Measurements from ENCODE around the gene OGG1. TPM values are rescaled to one million over a fixed set of nuclear protein-coding genes. Genes with fewer than 3 reads are reported as not detected.

The OGG1 gene
- total RNA-seq, 1 experiment from 2014 or later = 22.1 TPM

DNA sequence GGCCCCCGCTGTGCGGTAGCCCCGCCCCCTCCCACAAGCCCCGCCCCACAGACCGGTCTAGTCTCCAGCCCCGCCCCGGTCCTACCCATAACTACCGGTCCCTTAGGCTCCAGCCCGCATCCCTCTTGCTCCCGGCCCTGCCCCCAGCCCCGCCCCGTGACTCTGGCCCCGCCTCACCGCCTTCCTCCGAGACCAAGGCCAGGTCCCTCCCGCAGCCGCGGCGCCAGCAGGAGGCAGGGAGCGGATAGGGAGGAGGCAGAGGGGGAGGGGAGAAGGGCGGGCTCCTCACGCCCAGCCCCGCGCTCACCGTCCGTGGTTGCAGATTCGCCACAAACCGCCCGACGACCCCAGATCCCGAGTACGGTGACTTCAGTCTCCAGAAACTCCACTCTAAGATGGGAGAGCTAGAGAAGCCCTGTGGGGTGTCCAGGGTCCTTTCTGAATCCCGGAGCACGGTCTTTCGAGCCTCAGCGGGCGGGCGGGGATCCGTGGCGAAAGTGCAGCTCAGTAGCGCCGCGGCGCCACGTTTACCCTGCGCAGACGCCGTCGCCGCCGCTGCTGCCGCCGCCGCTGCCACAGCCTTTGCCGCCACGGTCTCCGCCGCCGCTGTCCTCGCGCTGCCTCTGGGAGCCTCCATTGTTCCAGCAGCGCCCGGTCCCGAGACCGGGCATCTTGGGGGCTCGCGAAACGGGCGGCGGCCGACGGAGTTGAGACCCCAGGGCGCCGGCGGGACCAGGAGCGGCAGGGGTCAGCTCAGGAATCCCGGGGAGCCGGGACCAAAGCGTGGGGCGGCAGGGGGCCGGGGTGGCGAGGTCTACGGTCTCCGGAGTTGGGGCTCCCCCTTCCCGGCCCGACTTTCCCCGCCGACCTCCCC lies 18.3 kb upstream of the OGG1 start, which contains the start of gene BRPF1:
BRPF1 (plus strand) TSS at position 530 of the 874 bp plus-strand sequence. CDS start 2,406 bp downstream, outside the sequence.
- peak within 1 kb of the TSS; percentile 96 for H3K4me3 ChIP-seq (ENCODE audit: low read length)
- H3K9ac ChIP-seq (ENCODE audit: low read length) = peak within 1 kb of the TSS; percentile 95
- peaks cover 26% of the 10 kb centered on the region for H3K4me1 ChIP-seq (ENCODE audit: low read length)
- peaks cover 13% of the 10 kb centered on the region; the same call in 1 of the 2 replicates for H3K36me3 ChIP-seq (ENCODE audit: insufficient read depth, low read length)
- H4K20me1 ChIP-seq (ENCODE audit: insufficient read depth, low read depth, low read length) = peaks cover 13% of the 10 kb centered on the region
- no peaks in the 10 kb centered on the region for H3K9me2 ChIP-seq (replicated peaks; ENCODE audit: insufficient read depth, low read length)
- peak within 1 kb of the TSS; percentile 74 for H3K27ac ChIP-seq (ENCODE audit: low read length)
- peak; percentile 100 for DNase-seq
- H3K4me2 ChIP-seq (ENCODE audit: low read depth, low read length, poor library complexity, severe bottlenecking) = peak within 1 kb of the TSS; percentile 95
- H3K79me2 ChIP-seq (ENCODE audit: low read length) = peaks cover 43% of the 10 kb centered on the region
- no peaks in the 10 kb centered on the region for H3K27me3 ChIP-seq (ENCODE audit: low read length)
- H3K9me3 ChIP-seq (ENCODE audit: low read length) = no peaks in the 10 kb centered on the region
- peak within 1 kb of the TSS; percentile 94 for H2AFZ ChIP-seq (ENCODE audit: low read length)

- H3K9me2 ChIP-seq (replicated peaks; ENCODE audit: insufficient read depth, low read length) = no peaks in the 10 kb centered on the region
- no peaks in the 10 kb centered on the region for H3K9me3 ChIP-seq (ENCODE audit: low read length)
- H3K27me3 ChIP-seq (ENCODE audit: low read length) = no peaks in the 10 kb centered on the region
- peak overlapping the region; percentile 96 for H3K4me3 ChIP-seq (ENCODE audit: low read length)
- peak overlapping the region; percentile 95 for H3K9ac ChIP-seq (ENCODE audit: low read length)
- peaks cover 21% of the 10 kb centered on the region; the same call in 1 of the 2 replicates for H3K36me3 ChIP-seq (ENCODE audit: insufficient read depth, low read length)
- H4K20me1 ChIP-seq (ENCODE audit: insufficient read depth, low read depth, low read length) = peaks cover 13% of the 10 kb centered on the region
- H3K4me2 ChIP-seq (ENCODE audit: low read depth, low read length, poor library complexity, severe bottlenecking) = peak overlapping the region; percentile 95
- H3K79me2 ChIP-seq (ENCODE audit: low read length) = peaks cover 51% of the 10 kb centered on the region
- H2AFZ ChIP-seq (ENCODE audit: low read length) = no peak overlapping the region
- H3K27ac ChIP-seq (ENCODE audit: low read length) = peak overlapping the region; percentile 74
- peaks cover 18% of the 10 kb centered on the region for H3K4me1 ChIP-seq (ENCODE audit: low read length)
- DNase-seq = peak; percentile 79
Measured at GRCh38 chr3:9732080-9732739, 17.5 kb upstream of the OGG1 start.

DNA sequence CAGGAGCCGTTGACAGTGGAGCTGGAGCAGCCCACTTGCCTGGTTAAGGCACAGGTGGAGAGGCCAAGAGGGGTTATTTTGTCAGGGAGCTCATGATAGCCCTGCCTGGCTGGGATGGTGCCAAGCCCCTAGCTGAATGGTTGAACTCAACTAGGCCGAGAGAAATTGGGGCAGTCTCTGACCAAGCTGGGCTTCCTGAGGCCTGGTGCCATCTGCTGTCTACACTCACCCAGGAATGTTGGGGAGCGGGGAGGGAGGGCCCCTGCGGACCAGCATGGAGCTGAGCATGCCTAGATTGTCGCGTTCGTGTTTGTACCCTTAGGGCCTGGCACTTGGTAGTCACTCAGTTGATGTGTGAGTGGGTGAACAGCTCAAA lies 17.0 kb upstream of the OGG1 start:
- Histone ChIP-seq H3K27me3 (ENCODE audit: low read length) (no peaks in the 10 kb centered on the region), H4K20me1 (ENCODE audit: insufficient read depth, low read depth, low read length) (peaks cover 13% of the 10 kb centered on the region), H3K4me2 (ENCODE audit: low read depth, low read length, poor library complexity, severe bottlenecking) (peak overlapping the region; percentile 95), H3K9ac (ENCODE audit: low read length) (peak overlapping the region; percentile 95), H3K79me2 (ENCODE audit: low read length) (peaks cover 54% of the 10 kb centered on the region), H3K4me1 (ENCODE audit: low read length) (peaks cover 18% of the 10 kb centered on the region), H3K9me3 (ENCODE audit: low read length) (no peaks in the 10 kb centered on the region), H3K27ac (ENCODE audit: low read length) (peak overlapping the region; percentile 74; the same call in 1 of the 2 replicates), H3K9me2 (replicated peaks; ENCODE audit: insufficient read depth, low read length) (no peaks in the 10 kb centered on the region), H2AFZ (ENCODE audit: low read length) (no peak overlapping the region), H3K4me3 (ENCODE audit: low read length) (peak overlapping the region; percentile 96), H3K36me3 (ENCODE audit: insufficient read depth, low read length) (peaks cover 23% of the 10 kb centered on the region; the same call in 1 of the 2 replicates)
- no peak for DNase-seq

DNA sequence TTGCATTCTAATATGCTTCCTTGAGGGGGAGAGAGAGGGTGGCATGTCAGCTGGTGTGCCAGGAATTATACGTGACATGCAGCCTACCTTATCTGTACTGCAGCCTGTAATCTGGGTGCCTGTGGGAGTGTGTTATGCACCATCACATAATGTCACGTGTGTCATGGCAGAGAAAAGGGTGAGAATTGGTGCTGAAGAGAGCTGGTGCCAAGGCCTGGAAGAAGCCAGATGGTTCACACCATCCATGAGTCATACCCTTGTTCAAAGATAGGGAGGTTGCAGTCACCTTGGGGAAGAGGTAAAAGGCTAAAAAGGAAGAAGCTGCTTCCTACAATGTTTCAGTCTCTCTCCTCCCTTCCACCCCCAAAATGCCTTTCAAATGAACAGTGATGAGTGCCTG lies 12.9 kb upstream of the OGG1 start:
- Histone ChIP-seq H3K4me3 (ENCODE audit: low read length) (no peak overlapping the region), H3K27me3 (ENCODE audit: low read length) (no peaks in the 10 kb centered on the region), H3K9me3 (ENCODE audit: low read length) (no peaks in the 10 kb centered on the region), H3K9me2 (replicated peaks; ENCODE audit: insufficient read depth, low read length) (no peaks in the 10 kb centered on the region), H3K4me2 (ENCODE audit: low read depth, low read length, poor library complexity, severe bottlenecking) (no peak overlapping the region), H3K36me3 (ENCODE audit: insufficient read depth, low read length) (peaks cover 45% of the 10 kb centered on the region; the same call in 1 of the 2 replicates), H3K79me2 (ENCODE audit: low read length) (peaks cover 55% of the 10 kb centered on the region), H3K27ac (ENCODE audit: low read length) (no peak overlapping the region), H2AFZ (ENCODE audit: low read length) (no peak overlapping the region), H3K4me1 (ENCODE audit: low read length) (peaks cover 11% of the 10 kb centered on the region), H3K9ac (ENCODE audit: low read length) (no peak overlapping the region), H4K20me1 (ENCODE audit: insufficient read depth, low read depth, low read length) (peaks cover 13% of the 10 kb centered on the region)
- no peak for DNase-seq

DNA sequence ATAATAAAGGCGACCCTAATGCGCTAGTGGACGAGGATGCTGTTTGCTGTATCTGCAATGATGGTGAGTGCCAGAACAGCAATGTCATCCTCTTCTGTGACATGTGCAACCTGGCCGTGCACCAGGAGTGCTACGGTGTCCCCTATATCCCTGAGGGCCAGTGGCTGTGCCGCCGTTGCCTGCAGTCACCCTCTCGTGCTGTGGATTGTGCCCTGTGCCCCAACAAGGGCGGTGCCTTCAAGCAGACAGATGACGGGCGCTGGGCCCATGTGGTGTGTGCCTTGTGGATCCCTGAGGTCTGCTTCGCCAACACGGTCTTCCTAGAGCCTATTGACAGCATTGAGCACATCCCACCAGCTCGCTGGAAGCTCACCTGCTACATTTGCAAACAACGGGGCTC lies 10.6 kb upstream of the OGG1 start:
- no peak overlapping the region for H3K4me3 ChIP-seq (ENCODE audit: low read length)
- peaks cover 32% of the 10 kb centered on the region for H3K79me2 ChIP-seq (ENCODE audit: low read length)
- H3K27ac ChIP-seq (ENCODE audit: low read length) = no peak overlapping the region
- no peaks in the 10 kb centered on the region for H3K4me1 ChIP-seq (ENCODE audit: low read length)
- H3K9ac ChIP-seq (ENCODE audit: low read length) = no peak overlapping the region
- no peaks in the 10 kb centered on the region for H3K9me3 ChIP-seq (ENCODE audit: low read length)
- no peaks in the 10 kb centered on the region for H3K27me3 ChIP-seq (ENCODE audit: low read length)
- no peak overlapping the region for H2AFZ ChIP-seq (ENCODE audit: low read length)
- no peaks in the 10 kb centered on the region; the same call in 1 of the 2 replicates for H4K20me1 ChIP-seq (ENCODE audit: insufficient read depth, low read depth, low read length)
- no peak for DNase-seq
- H3K36me3 ChIP-seq (ENCODE audit: insufficient read depth, low read length) = peaks cover 57% of the 10 kb centered on the region; the same call in 1 of the 2 replicates
- H3K9me2 ChIP-seq (replicated peaks; ENCODE audit: insufficient read depth, low read length) = no peaks in the 10 kb centered on the region
- no peak overlapping the region for H3K4me2 ChIP-seq (ENCODE audit: low read depth, low read length, poor library complexity, severe bottlenecking)

DNA sequence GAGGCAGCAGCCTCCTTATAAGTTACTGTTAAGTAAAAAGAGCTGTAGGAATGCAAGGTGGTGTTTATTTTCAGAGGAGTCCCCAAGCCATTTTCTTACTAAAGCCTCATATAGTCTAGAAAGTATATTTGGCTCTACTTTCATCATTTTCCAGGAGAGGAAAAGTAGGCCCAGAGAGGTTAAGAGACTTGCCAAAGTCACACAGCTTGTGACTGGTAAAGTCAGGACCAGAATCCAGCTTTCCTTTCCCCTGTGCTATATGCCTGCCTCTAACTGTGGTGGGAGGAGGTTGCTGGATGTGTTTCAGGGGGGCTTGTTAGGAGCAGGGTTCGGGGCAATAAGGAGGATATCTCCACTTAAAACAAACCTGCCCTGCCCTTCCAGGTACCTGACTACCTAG lies 7.2 kb upstream of the OGG1 start:
- no peaks in the 10 kb centered on the region for H3K27me3 ChIP-seq (ENCODE audit: low read length)
- H3K9ac ChIP-seq (ENCODE audit: low read length) = no peak overlapping the region

DNA sequence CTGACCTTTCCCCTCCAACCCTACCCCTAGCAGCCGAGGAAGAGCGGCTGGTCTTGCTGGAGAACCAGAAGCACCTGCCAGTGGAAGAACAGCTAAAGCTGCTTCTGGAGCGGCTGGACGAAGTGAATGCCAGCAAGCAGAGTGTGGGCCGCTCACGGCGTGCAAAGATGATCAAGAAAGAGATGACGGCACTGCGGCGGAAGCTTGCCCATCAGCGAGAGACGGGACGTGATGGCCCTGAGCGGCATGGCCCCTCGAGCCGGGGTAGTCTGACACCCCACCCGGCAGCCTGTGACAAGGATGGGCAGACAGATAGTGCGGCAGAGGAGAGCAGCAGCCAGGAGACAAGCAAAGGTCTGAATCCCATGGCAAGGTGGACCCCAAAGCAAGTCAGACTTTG lies 6.2 kb upstream of the OGG1 start:
- H3K4me2 ChIP-seq (ENCODE audit: low read depth, low read length, poor library complexity, severe bottlenecking) = no peak overlapping the region
- 0 out of 2 replicates have a peak, but pooled peaks cover under 1% of the 10 kb centered on the region for H3K79me2 ChIP-seq (ENCODE audit: low read length)
- peaks cover 58% of the 10 kb centered on the region; the same call in 1 of the 2 replicates for H3K36me3 ChIP-seq (ENCODE audit: insufficient read depth, low read length)
- H2AFZ ChIP-seq (ENCODE audit: low read length) = no peak overlapping the region
- no peaks in the 10 kb centered on the region for H4K20me1 ChIP-seq (ENCODE audit: insufficient read depth, low read depth, low read length)
- no peak overlapping the region for H3K27ac ChIP-seq (ENCODE audit: low read length)
- H3K9me3 ChIP-seq (ENCODE audit: low read length) = no peaks in the 10 kb centered on the region
- no peaks in the 10 kb centered on the region for H3K27me3 ChIP-seq (ENCODE audit: low read length)
- H3K4me1 ChIP-seq (ENCODE audit: low read length) = no peaks in the 10 kb centered on the region
- no peak overlapping the region for H3K9ac ChIP-seq (ENCODE audit: low read length)
- H3K4me3 ChIP-seq (ENCODE audit: low read length) = no peak overlapping the region
- no peaks in the 10 kb centered on the region for H3K9me2 ChIP-seq (replicated peaks; ENCODE audit: insufficient read depth, low read length)
- no peak for DNase-seq

More for the DNA sequence above, 7.2 kb upstream of the OGG1 start:
- H3K4me3 ChIP-seq (ENCODE audit: low read length) = no peak overlapping the region
- no peaks in the 10 kb centered on the region for H3K9me2 ChIP-seq (replicated peaks; ENCODE audit: insufficient read depth, low read length)
- peaks cover 55% of the 10 kb centered on the region; the same call in 1 of the 2 replicates for H3K36me3 ChIP-seq (ENCODE audit: insufficient read depth, low read length)
- 0 out of 2 replicates have a peak, but pooled peaks cover 4% of the 10 kb centered on the region for H3K79me2 ChIP-seq (ENCODE audit: low read length)
- no peaks in the 10 kb centered on the region for H4K20me1 ChIP-seq (ENCODE audit: insufficient read depth, low read depth, low read length)
- H2AFZ ChIP-seq (ENCODE audit: low read length) = no peak overlapping the region
- no peaks in the 10 kb centered on the region for H3K4me1 ChIP-seq (ENCODE audit: low read length)
- H3K4me2 ChIP-seq (ENCODE audit: low read depth, low read length, poor library complexity, severe bottlenecking) = no peak overlapping the region
- DNase-seq = no peak
- no peak overlapping the region for H3K27ac ChIP-seq (ENCODE audit: low read length)
- no peaks in the 10 kb centered on the region for H3K9me3 ChIP-seq (ENCODE audit: low read length)

DNA sequence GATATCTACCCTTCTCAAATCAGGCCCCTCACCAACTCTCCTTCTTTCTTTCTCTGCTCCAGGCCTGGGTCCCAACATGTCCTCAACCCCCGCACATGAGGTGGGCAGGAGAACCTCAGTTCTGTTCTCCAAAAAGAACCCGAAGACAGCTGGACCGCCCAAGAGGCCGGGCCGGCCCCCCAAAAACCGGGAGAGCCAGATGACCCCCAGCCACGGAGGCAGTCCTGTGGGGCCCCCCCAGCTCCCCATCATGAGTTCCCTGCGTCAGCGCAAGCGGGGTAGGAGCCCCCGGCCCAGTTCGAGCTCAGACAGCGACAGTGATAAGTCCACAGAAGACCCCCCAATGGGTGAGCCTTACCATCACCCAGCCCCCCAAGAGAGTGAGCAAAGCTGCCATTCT lies 5.6 kb upstream of the OGG1 start:
- no peaks in the 10 kb centered on the region for H4K20me1 ChIP-seq (ENCODE audit: insufficient read depth, low read depth, low read length)
- no peaks in the 10 kb centered on the region for H3K27me3 ChIP-seq (ENCODE audit: low read length)
- H3K4me1 ChIP-seq (ENCODE audit: low read length) = peaks cover 3% of the 10 kb centered on the region
- no peak overlapping the region for H3K4me3 ChIP-seq (ENCODE audit: low read length)
- no peak overlapping the region for H2AFZ ChIP-seq (ENCODE audit: low read length)
- no peak overlapping the region for H3K27ac ChIP-seq (ENCODE audit: low read length)
- H3K4me2 ChIP-seq (ENCODE audit: low read depth, low read length, poor library complexity, severe bottlenecking) = no peak overlapping the region
- no peaks in the 10 kb centered on the region for H3K9me2 ChIP-seq (replicated peaks; ENCODE audit: insufficient read depth, low read length)
- H3K36me3 ChIP-seq (ENCODE audit: insufficient read depth, low read length) = peaks cover 52% of the 10 kb centered on the region; the same call in 1 of the 2 replicates
- DNase-seq = no peak
- no peaks in the 10 kb centered on the region for H3K79me2 ChIP-seq (ENCODE audit: low read length)
- no peaks in the 10 kb centered on the region for H3K9me3 ChIP-seq (ENCODE audit: low read length)
- no peak overlapping the region for H3K9ac ChIP-seq (ENCODE audit: low read length)
